Brain microvascular endothelial cell (primary cell): ENCODE results near the gene DLK2.

Source experiments
- DNase-seq: peaks from one replicate; pipeline ENCODE4 v3.0.0-alpha.2; 2020
- H3K27ac ChIP-seq: fragments of 250-450 bp; sonication (Bioruptor Pico); 2 replicates; pipeline ENCODE4 v1.5.1; 2020; ENCODE audit warnings: mild to moderate bottlenecking, moderate library complexity
- H3K27me3 ChIP-seq: fragments of 250-450 bp; sonication (Bioruptor Pico); replicated peaks from 2 replicates; pipeline ENCODE4 v1.5.1; 2020; ENCODE audit warnings: mild to moderate bottlenecking
- H3K36me3 ChIP-seq: fragments of 250-450 bp; sonication (Bioruptor Pico); replicated peaks from 2 replicates; pipeline ENCODE4 v1.5.1; 2020; ENCODE audit warnings: mild to moderate bottlenecking
- H3K4me3 ChIP-seq: 2 replicates; pipeline ENCODE4 v1.5.1; 2011; ENCODE audit warnings: low read depth, mild to moderate bottlenecking, control low read depth, low read length, moderate library complexity
- CTCF ChIP-seq: IDR thresholded peaks from 2 replicates; pipeline ENCODE4 v1.5.1; 2011; ENCODE audit warnings: low read depth, mild to moderate bottlenecking, moderate library complexity, low read length, control low read depth, inconsistent platforms; ENCODE audit errors: missing control alignments
- in situ Hi-C: cut with HindIII; loops from 2 replicates; pipeline ENCODE4 v1.10.0; 2017; ENCODE audit warnings: low sequenced_read_pairs, low pct_ligation_motif_present

The DLK2 gene

GRCh38 chr6:43448916-43449315 lies 6.4 kb downstream of the DLK2 start:
- no peak overlapping the region for H3K4me3 ChIP-seq

GRCh38 chr6:43447604-43448003 lies 7.7 kb downstream of the DLK2 start:
- H3K27ac ChIP-seq, result no peak overlapping the region
- H3K27me3 ChIP-seq, result no peaks in the 10 kb centered on the region
- no peak for DNase-seq
- peaks cover 75% of the 10 kb centered on the region for H3K36me3 ChIP-seq
- H3K4me3 ChIP-seq, result no peak overlapping the region
- TF ChIP-seq CTCF, result no peak
- in situ Hi-C loops, result no loop called here

More at GRCh38 chr6:43448916-43449315, 6.4 kb downstream of the DLK2 start:
- Histone ChIP-seq H3K36me3 (peaks cover 64% of the 10 kb centered on the region), H3K27ac (no peak overlapping the region), H3K27me3 (no peaks in the 10 kb centered on the region)
- in situ Hi-C loops, result no loop called here
- no peak for TF ChIP-seq CTCF
- DNase-seq, result no peak

- Histone ChIP-seq H3K4me3 (no peak overlapping the region), H3K36me3 (peaks cover 73% of the 10 kb centered on the region), H3K27ac (no peak overlapping the region), H3K27me3 (no peaks in the 10 kb centered on the region)
- DNase-seq, result no peak
- in situ Hi-C loops, result no loop called here
- TF ChIP-seq CTCF, result no peak
Measured at GRCh38 chr6:43445576-43445975, 9.8 kb downstream of the DLK2 start.

- TF ChIP-seq CTCF, result no peak
- no peak for DNase-seq
- no peak overlapping the region for H3K27ac ChIP-seq
- H3K4me3 ChIP-seq, result no peak overlapping the region
- no peaks in the 10 kb centered on the region for H3K27me3 ChIP-seq
- H3K36me3 ChIP-seq, result peaks cover 72% of the 10 kb centered on the region
- in situ Hi-C loops, result no loop called here
Measured at GRCh38 chr6:43444582-43444981, 10.8 kb downstream of the DLK2 start.

GRCh38 chr6:43444036-43444435 lies 11.3 kb downstream of the DLK2 start:
- TF ChIP-seq CTCF, result no peak
- Histone ChIP-seq H3K36me3 (peaks cover 69% of the 10 kb centered on the region), H3K27me3 (no peaks in the 10 kb centered on the region), H3K4me3 (no peak overlapping the region), H3K27ac (no peak overlapping the region)
- in situ Hi-C loops, result no loop called here
- no peak for DNase-seq

GRCh38 chr6:43442935-43443334 lies 12.4 kb downstream of the DLK2 start:
- in situ Hi-C loops, result no loop called here
- no peaks in the 10 kb centered on the region for H3K27me3 ChIP-seq
- no peak for TF ChIP-seq CTCF
- H3K36me3 ChIP-seq, result peaks cover 64% of the 10 kb centered on the region
- DNase-seq, result no peak
- no peak overlapping the region for H3K4me3 ChIP-seq
- no peak overlapping the region for H3K27ac ChIP-seq
